GM13976 (cell line): ENCODE measurements around the gene ACOT11.

ENCODE experiments used
- DNase-seq: peaks from one replicate; pipeline ENCODE4 v3.0.0; 2012; ENCODE audit warnings: low spot score
- in situ Hi-C: fragments of 300-500 bp; cut with MboI; formaldehyde crosslinking; loops from one replicate; pipeline ENCODE4 v1.12.0; 2022; ENCODE audit warnings: low sequenced_read_pairs, mixed read lengths, inconsistent platforms; ENCODE audit not compliant: unreplicated experiment
- TF ChIP-seq, protein P1 (sequence below): IDR thresholded peaks from 2 replicates; pipeline ENCODE4 v1.5.1; 2012; ENCODE audit warnings: borderline replicate concordance, mild to moderate bottlenecking; ENCODE audit not compliant: insufficient read depth; ENCODE audit errors: extremely low read depth, missing control alignments, control extremely low read depth

The ACOT11 gene

DNA sequence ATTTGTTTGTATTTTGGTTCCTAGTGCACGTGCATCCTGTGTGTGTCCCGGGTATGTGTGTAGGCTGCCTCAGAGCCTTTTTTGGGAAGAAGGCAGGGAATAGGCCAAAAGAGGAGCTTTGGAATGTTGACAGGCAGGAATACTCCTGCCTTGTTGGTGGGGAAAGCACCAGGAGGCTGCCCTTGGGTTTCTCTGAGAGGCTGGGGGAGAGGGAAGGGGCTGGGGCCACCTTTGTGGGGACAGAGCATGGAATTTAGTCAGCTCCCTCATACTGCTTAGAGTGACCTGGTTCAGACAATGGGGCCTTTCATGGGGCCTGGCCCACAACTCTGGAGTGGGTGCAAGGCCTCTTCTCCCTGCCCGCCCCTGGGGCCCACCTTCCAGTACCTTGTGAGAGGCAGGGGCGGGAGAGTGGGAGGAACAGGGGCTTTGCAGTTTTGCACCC, 31.3 kb downstream of the ACOT11 start:
- no peak for DNase-seq
- TF ChIP-seq, protein P1, sequence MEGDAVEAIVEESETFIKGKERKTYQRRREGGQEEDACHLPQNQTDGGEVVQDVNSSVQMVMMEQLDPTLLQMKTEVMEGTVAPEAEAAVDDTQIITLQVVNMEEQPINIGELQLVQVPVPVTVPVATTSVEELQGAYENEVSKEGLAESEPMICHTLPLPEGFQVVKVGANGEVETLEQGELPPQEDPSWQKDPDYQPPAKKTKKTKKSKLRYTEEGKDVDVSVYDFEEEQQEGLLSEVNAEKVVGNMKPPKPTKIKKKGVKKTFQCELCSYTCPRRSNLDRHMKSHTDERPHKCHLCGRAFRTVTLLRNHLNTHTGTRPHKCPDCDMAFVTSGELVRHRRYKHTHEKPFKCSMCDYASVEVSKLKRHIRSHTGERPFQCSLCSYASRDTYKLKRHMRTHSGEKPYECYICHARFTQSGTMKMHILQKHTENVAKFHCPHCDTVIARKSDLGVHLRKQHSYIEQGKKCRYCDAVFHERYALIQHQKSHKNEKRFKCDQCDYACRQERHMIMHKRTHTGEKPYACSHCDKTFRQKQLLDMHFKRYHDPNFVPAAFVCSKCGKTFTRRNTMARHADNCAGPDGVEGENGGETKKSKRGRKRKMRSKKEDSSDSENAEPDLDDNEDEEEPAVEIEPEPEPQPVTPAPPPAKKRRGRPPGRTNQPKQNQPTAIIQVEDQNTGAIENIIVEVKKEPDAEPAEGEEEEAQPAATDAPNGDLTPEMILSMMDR: no peak
- in situ Hi-C loops: no loop called here

DNA sequence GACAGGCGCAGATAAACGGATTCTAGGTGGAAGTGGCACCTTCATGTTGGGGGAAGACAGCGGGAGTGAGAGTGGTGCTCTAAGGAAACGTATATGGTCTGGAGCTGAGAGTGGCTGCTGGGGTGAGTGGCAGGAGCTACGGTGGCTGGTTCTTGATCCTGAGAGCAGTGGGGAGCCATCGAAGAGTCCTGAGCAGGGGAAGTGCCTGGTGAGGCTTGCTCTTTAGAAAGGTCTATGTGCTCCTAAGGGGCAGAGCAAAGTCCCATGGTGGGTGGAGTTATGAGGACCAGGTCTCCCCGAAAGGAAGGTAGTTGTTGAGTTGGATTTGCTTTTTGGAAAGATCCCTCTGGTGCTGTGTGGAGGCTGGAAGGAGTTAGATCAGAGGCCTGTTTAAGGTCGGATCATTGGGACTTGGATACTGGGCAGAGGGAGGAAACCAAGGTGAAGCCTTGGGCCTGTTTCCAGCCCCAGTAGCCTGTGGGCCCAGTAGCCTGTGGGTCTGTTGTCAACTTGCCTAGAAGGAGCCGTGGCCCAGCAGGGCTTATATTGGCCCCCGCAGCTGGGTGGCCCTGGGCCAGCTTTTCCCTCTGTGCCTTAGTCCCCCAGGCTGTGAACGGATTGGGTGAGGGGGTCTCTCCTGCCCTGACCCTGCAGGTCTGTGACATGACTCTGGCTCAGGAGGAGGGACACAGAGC, 33.0 kb downstream of the ACOT11 start:
- in situ Hi-C loops: no loop called here
- no peak for DNase-seq
- TF ChIP-seq, protein P1: no peak

DNA sequence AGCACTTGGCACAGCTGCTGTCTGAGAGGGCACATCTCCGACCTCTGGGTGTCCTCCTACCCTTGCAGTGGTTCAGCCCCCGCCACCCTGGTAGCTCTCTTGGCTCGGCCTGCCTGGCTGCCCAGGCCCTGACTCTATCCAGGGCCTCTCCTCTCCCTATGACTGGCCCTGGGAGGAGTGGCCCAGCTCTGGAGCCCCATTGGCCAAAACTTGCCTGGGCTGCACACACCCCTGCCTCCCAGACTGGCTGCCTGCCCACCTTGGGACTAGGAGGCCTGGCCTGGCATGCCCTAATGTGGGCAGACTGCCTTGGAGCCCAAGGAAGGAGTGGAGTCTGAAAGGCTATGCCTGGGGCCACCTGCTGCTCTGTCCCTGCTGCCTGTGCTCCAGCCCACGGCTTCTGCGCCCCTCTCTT, 33.6 kb downstream of the ACOT11 start:
- TF ChIP-seq, protein P1: no peak
- in situ Hi-C loops: no loop called here

DNA sequence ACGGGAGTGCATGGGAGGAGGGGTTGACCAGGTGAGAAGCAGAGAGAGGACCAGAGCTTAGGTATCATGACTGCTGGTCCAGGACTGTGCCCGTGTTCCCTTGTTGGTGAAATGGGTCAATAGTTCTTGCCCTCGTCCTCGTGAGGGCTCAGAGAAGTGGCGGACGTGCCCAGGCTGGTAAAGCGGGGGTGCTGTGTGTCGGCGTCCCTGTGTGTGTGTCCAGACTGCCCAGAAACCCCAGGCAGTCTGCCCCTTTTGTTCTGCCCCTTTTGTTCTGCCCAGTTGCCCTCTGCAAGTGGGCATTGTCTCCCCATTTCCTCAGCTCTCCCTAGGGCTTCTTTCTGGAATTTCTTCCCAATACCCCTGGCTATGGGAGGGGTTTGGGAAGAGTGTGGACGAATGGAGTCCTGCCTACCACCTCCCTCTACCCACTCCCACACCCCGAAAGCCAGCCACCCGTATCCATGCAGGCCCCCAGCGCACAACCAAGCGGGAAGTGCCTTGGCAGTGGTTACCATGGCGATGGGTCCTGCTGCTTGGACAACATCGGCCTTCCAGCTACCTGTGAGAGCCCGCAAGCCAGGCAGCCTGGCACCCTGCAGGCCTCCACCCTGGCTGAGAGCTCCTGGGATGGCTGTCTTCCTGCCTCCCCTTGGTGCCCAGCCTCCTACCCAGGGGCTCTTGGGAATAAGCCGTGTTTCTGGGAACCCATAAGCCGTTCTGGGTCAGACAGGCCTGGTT, 34.7 kb downstream of the ACOT11 start:
- TF ChIP-seq, protein P1: no peak
- in situ Hi-C loops: no loop called here
- DNase-seq: no peak

More for the DNA sequence above, 33.6 kb downstream of the ACOT11 start:
- no peak for DNase-seq

DNA sequence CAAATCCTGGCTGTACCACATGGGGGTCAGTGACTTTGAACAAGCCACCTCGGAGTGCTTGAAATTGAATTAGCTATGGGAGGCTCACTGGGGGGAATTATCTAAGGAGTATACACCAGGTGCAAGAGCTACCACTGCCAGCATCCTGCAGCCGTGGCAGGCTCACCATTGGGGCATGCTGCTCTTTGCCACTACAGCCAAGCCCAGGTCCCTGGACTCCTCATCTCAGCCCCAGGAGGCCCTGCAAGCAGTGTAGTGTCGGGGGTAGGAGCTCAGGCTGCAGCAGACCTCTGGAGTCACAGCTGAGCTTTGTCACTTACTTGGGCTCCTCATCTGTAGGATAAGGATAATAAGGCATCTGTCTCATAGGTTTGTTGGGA, 35.3 kb downstream of the ACOT11 start:
- in situ Hi-C loops: no loop called here
- DNase-seq: no peak
- TF ChIP-seq, protein P1: no peak

DNA sequence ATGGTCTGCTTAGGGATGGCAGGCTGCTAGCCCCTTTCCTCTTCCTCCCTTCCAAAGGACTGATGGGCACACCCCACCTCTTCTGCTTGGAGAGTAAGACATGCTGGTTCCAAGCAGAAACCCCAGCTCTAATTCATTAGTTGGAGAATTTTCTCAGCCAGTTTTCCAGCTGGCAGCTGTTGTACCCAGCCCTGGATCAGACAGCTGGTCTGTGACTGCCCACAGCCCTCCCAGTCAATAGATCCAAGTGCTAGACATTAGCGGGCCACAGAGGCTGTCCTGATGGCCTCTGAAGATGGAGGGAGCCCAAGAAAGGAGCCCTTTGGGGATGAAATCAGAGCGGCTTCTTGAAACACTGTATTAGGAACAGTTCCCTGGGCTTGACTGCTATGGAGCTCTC, 35.8 kb downstream of the ACOT11 start:
- no peak for DNase-seq
- TF ChIP-seq, protein P1: no peak
- in situ Hi-C loops: no loop called here
